ENCODE measurements around the gene RERE. TPM values are rescaled to one million over a fixed set of nuclear protein-coding genes. Genes with fewer than 3 reads are reported as not detected.

Gene RERE
- total RNA-seq, 1 experiment from 2014 or later, result 20.0 TPM

GRCh38 chr1:8651236-8651890 is 166.1 kb downstream of the RERE start:
- no peak for DNase-seq (ENCODE audit: low read depth, low spot score)
- in situ Hi-C loops (cut with HindIII; ENCODE audit: low pct_unique_long_range_greater_than_20kb, low sequenced_read_pairs), result no loop called here

- in situ Hi-C loops (cut with HindIII; ENCODE audit: low pct_unique_long_range_greater_than_20kb, low sequenced_read_pairs), result no loop called here
- DNase-seq (ENCODE audit: low read depth, low spot score), result no peak
These were observed 167.6 kb downstream of the RERE start for GRCh38 chr1:8649875-8650274.

GRCh38 chr1:8649027-8649426 is 168.4 kb downstream of the RERE start:
- in situ Hi-C loops (cut with HindIII; ENCODE audit: low pct_unique_long_range_greater_than_20kb, low sequenced_read_pairs), result no loop called here
- no peak for DNase-seq (ENCODE audit: low read depth, low spot score)

GRCh38 chr1:8646996-8647395 is 170.4 kb downstream of the RERE start:
- DNase-seq (ENCODE audit: low read depth, low spot score), result no peak
- in situ Hi-C loops (cut with HindIII; ENCODE audit: low pct_unique_long_range_greater_than_20kb, low sequenced_read_pairs), result no loop called here

- in situ Hi-C loops (cut with HindIII; ENCODE audit: low pct_unique_long_range_greater_than_20kb, low sequenced_read_pairs), result no loop called here
These were observed 171.3 kb downstream of the RERE start for GRCh38 chr1:8646189-8646588.

GRCh38 chr1:8643542-8644536 is 173.6 kb downstream of the RERE start:
- in situ Hi-C loops (cut with HindIII; ENCODE audit: low pct_unique_long_range_greater_than_20kb, low sequenced_read_pairs), result no loop called here
- no peak for DNase-seq (ENCODE audit: low read depth, low spot score)

More at GRCh38 chr1:8646189-8646588, 171.3 kb downstream of the RERE start:
- DNase-seq (ENCODE audit: low read depth, low spot score), result no peak

GRCh38 chr1:8642114-8642513 is 175.3 kb downstream of the RERE start:
- in situ Hi-C loops (cut with HindIII; ENCODE audit: low pct_unique_long_range_greater_than_20kb, low sequenced_read_pairs), result no loop called here
- no peak for DNase-seq (ENCODE audit: low read depth, low spot score)

GRCh38 chr1:8641377-8641997 is 176.0 kb downstream of the RERE start:
- in situ Hi-C loops (cut with HindIII; ENCODE audit: low pct_unique_long_range_greater_than_20kb, low sequenced_read_pairs), result no loop called here
- no peak for DNase-seq (ENCODE audit: low read depth, low spot score)

- in situ Hi-C loops (cut with HindIII; ENCODE audit: low pct_unique_long_range_greater_than_20kb, low sequenced_read_pairs), result no loop called here
These were observed 176.5 kb downstream of the RERE start for GRCh38 chr1:8640950-8641349.

GRCh38 chr1:8639148-8639547 is 178.3 kb downstream of the RERE start:
- in situ Hi-C loops (cut with HindIII; ENCODE audit: low pct_unique_long_range_greater_than_20kb, low sequenced_read_pairs), result no loop called here
- no peak for DNase-seq (ENCODE audit: low read depth, low spot score)

More at GRCh38 chr1:8640950-8641349, 176.5 kb downstream of the RERE start:
- DNase-seq (ENCODE audit: low read depth, low spot score), result no peak

GRCh38 chr1:8633741-8634501 is 183.5 kb downstream of the RERE start:
- no peak for DNase-seq (ENCODE audit: low read depth, low spot score)
- in situ Hi-C loops (cut with HindIII; ENCODE audit: low pct_unique_long_range_greater_than_20kb, low sequenced_read_pairs), result no loop called here

- in situ Hi-C loops (cut with HindIII; ENCODE audit: low pct_unique_long_range_greater_than_20kb, low sequenced_read_pairs), result no loop called here
- DNase-seq (ENCODE audit: low read depth, low spot score), result no peak
These were observed 185.3 kb downstream of the RERE start for GRCh38 chr1:8632102-8632501.

- no peak for DNase-seq (ENCODE audit: low read depth, low spot score)
- in situ Hi-C loops (cut with HindIII; ENCODE audit: low pct_unique_long_range_greater_than_20kb, low sequenced_read_pairs), result no loop called here
These were observed 186.3 kb downstream of the RERE start for GRCh38 chr1:8631163-8631562.

- in situ Hi-C loops (cut with HindIII; ENCODE audit: low pct_unique_long_range_greater_than_20kb, low sequenced_read_pairs), result no loop called here
- no peak for DNase-seq (ENCODE audit: low read depth, low spot score)
These were observed 188.0 kb downstream of the RERE start for GRCh38 chr1:8629241-8630091.

- in situ Hi-C loops (cut with HindIII; ENCODE audit: low pct_unique_long_range_greater_than_20kb, low sequenced_read_pairs), result no loop called here
- DNase-seq (ENCODE audit: low read depth, low spot score), result no peak
These were observed 188.8 kb downstream of the RERE start for GRCh38 chr1:8628606-8629005.

- in situ Hi-C loops (cut with HindIII; ENCODE audit: low pct_unique_long_range_greater_than_20kb, low sequenced_read_pairs), result no loop called here
- no peak for DNase-seq (ENCODE audit: low read depth, low spot score)
These were observed 189.7 kb downstream of the RERE start for GRCh38 chr1:8627728-8628127.
